Fibroblast of lung (primary cell): ENCODE results near the gene FAM13A. TPM values are rescaled to one million over a fixed set of nuclear protein-coding genes. Genes with fewer than 3 reads are reported as not detected.

Experiments
- DNase-seq, 2 donors: peaks; one replicate each; pipeline versions ENCODE4 v3.0.0 to v3.0.0-alpha.2; 2010; ENCODE audit warnings: low read depth in 2 of 2
- H2AFZ ChIP-seq: 2 replicates; pipeline ENCODE4 v1.5.1; 2012; ENCODE audit warnings: low read length, control low read depth, inconsistent platforms
- H3K27ac ChIP-seq: 2 replicates; pipeline ENCODE4 v1.5.1; 2011; ENCODE audit warnings: low read length, control low read depth; ENCODE audit not compliant: insufficient read depth
- H3K27me3 ChIP-seq: 2 replicates; pipeline ENCODE4 v1.5.1; 2011; ENCODE audit warnings: mild to moderate bottlenecking, low read length; ENCODE audit not compliant: control insufficient read depth, insufficient read depth
- H3K36me3 ChIP-seq: 2 replicates; pipeline ENCODE4 v1.5.1; 2011; ENCODE audit warnings: low read length; ENCODE audit not compliant: control insufficient read depth, insufficient read depth
- H3K4me1 ChIP-seq: 2 replicates; pipeline ENCODE4 v1.5.1; 2011; ENCODE audit warnings: low read length; ENCODE audit not compliant: control insufficient read depth, insufficient read depth; ENCODE audit errors: extremely low read depth
- H3K4me2 ChIP-seq: 2 replicates; pipeline ENCODE4 v1.5.1; 2011; ENCODE audit warnings: low read length, control low read depth; ENCODE audit not compliant: insufficient read depth; ENCODE audit errors: extremely low read depth
- H3K4me3 ChIP-seq, 4 experiments: fragments of 200-600 bp in 1 of 4; sonication (generic) in 1 of 4; replicated peaks in 1 of 4; 2 replicates each; pipeline ENCODE4 v1.5.1; 2011 to 2016; ENCODE audit warnings: low read length in 4 of 4, low read depth in 3 of 4, mild to moderate bottlenecking in 3 of 4, control low read depth in 2 of 4, inconsistent platforms in 1 of 4, mixed read lengths in 1 of 4; ENCODE audit not compliant: insufficient read depth in 1 of 4; ENCODE audit errors: control extremely low read depth in 1 of 4
- H3K79me2 ChIP-seq: 2 replicates; pipeline ENCODE4 v1.5.1; 2012; ENCODE audit warnings: mild to moderate bottlenecking, low read length, inconsistent platforms; ENCODE audit not compliant: control insufficient read depth, insufficient read depth
- H3K9ac ChIP-seq: 2 replicates; pipeline ENCODE4 v1.5.1; 2011; ENCODE audit warnings: mild to moderate bottlenecking, low read length, control low read depth; ENCODE audit not compliant: insufficient read depth
- H3K9me3 ChIP-seq: 2 replicates; pipeline ENCODE4 v1.5.1; 2012; ENCODE audit warnings: low read depth, low read length; ENCODE audit not compliant: control insufficient read depth, insufficient read depth
- H4K20me1 ChIP-seq: 2 replicates; pipeline ENCODE4 v1.5.1; 2011; ENCODE audit warnings: low read length; ENCODE audit not compliant: control insufficient read depth, insufficient read depth; ENCODE audit errors: extremely low read depth
- CTCF ChIP-seq, 2 donors: IDR thresholded peaks in 1 of 2; conservative IDR thresholded peaks in 1 of 2; 1 replicate in 1 of 2; 2 replicates in 1 of 2; pipeline ENCODE4 v1.5.1; 2011 to 2012; ENCODE audit warnings: low read length in 2 of 2, control low read depth in 1 of 2, inconsistent platforms in 1 of 2, low read depth in 1 of 2, mild to moderate bottlenecking in 1 of 2
- EZH2 ChIP-seq: IDR thresholded peaks from 2 replicates; pipeline ENCODE4 v1.5.1; 2012; ENCODE audit warnings: low read length, control low read depth, mild to moderate bottlenecking; ENCODE audit errors: missing control alignments
- polyA plus RNA-seq, 2 donors: library from polyadenylated mRNA; depleted of rRNA in 1 of 2; stranded (reverse) in 1 of 2; unstranded in 1 of 2; fragments of >200 nt; gene quantifications; 2 replicates each; pipeline ENCODE4 v1.2.1, GENCODE V29; 2011 to 2012; ENCODE audit warnings: missing spikeins in 1 of 2
- total RNA-seq: library from RNA; depleted of rRNA; stranded (reverse); fragments of >200 nt; gene quantifications from 2 replicates; pipeline ENCODE4 v1.2.1, GENCODE V29; 2014

The FAM13A gene
- total and polyA plus RNA-seq, 2 donors (not counting 1 experiment from before 2014, with no cell fraction given) = 14.3 to 23.9 TPM

GRCh38 chr4:88752754-88753153, 304.2 kb downstream of the FAM13A start:
- H3K9me3 ChIP-seq = no peaks in the 10 kb centered on the region
- DNase-seq = no peak

GRCh38 chr4:88752076-88752463, 304.9 kb downstream of the FAM13A start:
- H3K36me3 ChIP-seq = peaks cover 3% of the 10 kb centered on the region
- no peaks in the 10 kb centered on the region for H3K79me2 ChIP-seq
- no peaks in the 10 kb centered on the region for H3K9me3 ChIP-seq
- H2AFZ ChIP-seq = no peak overlapping the region
- H4K20me1 ChIP-seq = no peaks in the 10 kb centered on the region
- H3K9ac ChIP-seq = no peak overlapping the region
- no peak overlapping the region for H3K4me2 ChIP-seq
- no peaks in the 10 kb centered on the region for H3K27me3 ChIP-seq
- no peak overlapping the region for H3K27ac ChIP-seq
- DNase-seq = no peak
- no peak overlapping the region for H3K4me3 ChIP-seq
- TF ChIP-seq CTCF (conservative IDR thresholded peaks at IDR 0.05 in 1 of 2, IDR thresholded peaks at IDR 0.05 in 1 of 2; ENCODE audit: low read depth in 1 of 2, low read length in 2 of 2) = no peak
- no peaks in the 10 kb centered on the region for H3K4me1 ChIP-seq

More at GRCh38 chr4:88752754-88753153, 304.2 kb downstream of the FAM13A start:
- H3K4me2 ChIP-seq = no peak overlapping the region
- no peak overlapping the region for H2AFZ ChIP-seq
- no peaks in the 10 kb centered on the region for H4K20me1 ChIP-seq
- no peak overlapping the region for H3K27ac ChIP-seq
- TF ChIP-seq CTCF (conservative IDR thresholded peaks at IDR 0.05 in 1 of 2, IDR thresholded peaks at IDR 0.05 in 1 of 2; ENCODE audit: low read depth in 1 of 2, low read length in 2 of 2) (no peak), EZH2 (no peak)
- peaks cover 3% of the 10 kb centered on the region for H3K36me3 ChIP-seq
- no peaks in the 10 kb centered on the region for H3K4me1 ChIP-seq
- no peak overlapping the region for H3K4me3 ChIP-seq
- no peaks in the 10 kb centered on the region for H3K27me3 ChIP-seq
- H3K9ac ChIP-seq = no peak overlapping the region
- H3K79me2 ChIP-seq = no peaks in the 10 kb centered on the region

- Histone ChIP-seq H3K4me2 (no peak overlapping the region), H3K36me3 (peaks cover 3% of the 10 kb centered on the region), H3K4me3 (no peak overlapping the region), H3K9ac (no peak overlapping the region), H3K27me3 (no peaks in the 10 kb centered on the region), H3K9me3 (no peaks in the 10 kb centered on the region), H4K20me1 (no peaks in the 10 kb centered on the region), H2AFZ (no peak overlapping the region), H3K79me2 (no peaks in the 10 kb centered on the region), H3K4me1 (no peaks in the 10 kb centered on the region), H3K27ac (no peak overlapping the region)
- TF ChIP-seq EZH2 = no peak
- no peak for TF ChIP-seq CTCF (conservative IDR thresholded peaks at IDR 0.05 in 1 of 2, IDR thresholded peaks at IDR 0.05 in 1 of 2; ENCODE audit: low read depth in 1 of 2, low read length in 2 of 2)
- DNase-seq = peak in 1 of 2 donors; percentile 50
These were observed 305.5 kb downstream of the FAM13A start for GRCh38 chr4:88751258-88752075.
